ENCODE measurements around the gene PCBP3. TPM values are rescaled to one million over a fixed set of nuclear protein-coding genes. Genes with fewer than 3 reads are reported as not detected.

Gene PCBP3
- total RNA-seq, 1 experiment from 2014 or later = not detected

GRCh38 chr21:45835301-45836267, 192.1 kb downstream of the PCBP3 start:
- DNase-seq (ENCODE audit: low read depth, low spot score) (no peak), ATAC-seq (no peak)
- Histone ChIP-seq H3K36me3 (ENCODE audit: control insufficient read depth, insufficient read depth, low read length) (no peaks in the 10 kb centered on the region), H3K4me3 (ENCODE audit: low read depth in 2 of 2, low read length in 2 of 2) (no peak overlapping the region), H3K4me1 (ENCODE audit: control insufficient read depth, insufficient read depth, low read length) (no peaks in the 10 kb centered on the region), H3K9me3 (ENCODE audit: control insufficient read depth, insufficient read depth, low read depth, low read length) (no peaks in the 10 kb centered on the region; the same call in 1 of the 2 replicates), H3K27me3 (ENCODE audit: control insufficient read depth, insufficient read depth, low read length) (no peaks in the 10 kb centered on the region), H3K27ac (ENCODE audit: low read length) (no peak overlapping the region)
- TF ChIP-seq REST (IDR thresholded peaks at IDR 0.05; ENCODE audit: insufficient read depth in 1 of 2, low read depth in 2 of 2, low read length in 1 of 2) = no peak
- TF ChIP-seq TCF7L2 (IDR thresholded peaks at IDR 0.05; ENCODE audit: low read depth, low read length) = no peak
- no peak for TF ChIP-seq SIN3A (IDR thresholded peaks at IDR 0.05; ENCODE audit: borderline replicate concordance, insufficient read depth, low read depth, low read length)
- TF ChIP-seq CTCF (IDR thresholded peaks at IDR 0.05) = no peak
- TF ChIP-seq POLR2AphosphoS5 (IDR thresholded peaks at IDR 0.05; ENCODE audit: low read depth, low read length) = no peak
- no TSS peak for BruUV-seq (replicated peaks)
- in situ Hi-C loops (cut with HindIII; ENCODE audit: low pct_unique_long_range_greater_than_20kb, low sequenced_read_pairs) = no loop called here
- POLR2A ChIA-PET = interaction anchor here (0.6 kb wide), 1 partner anchor 382 kb away, joined by 3 read pairs; no protein-coding TSS in a partner anchor
- CTCF ChIA-PET = no interaction called here
- intact Hi-C loops (cut with micrococcal nuclease; ENCODE audit: unreplicated experiment) = no loop called here

GRCh38 chr21:45836268-45836655, 192.7 kb downstream of the PCBP3 start:
- DNase-seq (ENCODE audit: low read depth, low spot score) = no peak
- intact Hi-C loops (cut with micrococcal nuclease; ENCODE audit: unreplicated experiment) (no loop called here), in situ Hi-C loops (cut with HindIII; ENCODE audit: low pct_unique_long_range_greater_than_20kb, low sequenced_read_pairs) (no loop called here)
- TF ChIP-seq SIN3A (IDR thresholded peaks at IDR 0.05; ENCODE audit: borderline replicate concordance, insufficient read depth, low read depth, low read length) = no peak
- no peak for TF ChIP-seq TCF7L2 (IDR thresholded peaks at IDR 0.05; ENCODE audit: low read depth, low read length)
- no peak for TF ChIP-seq REST (IDR thresholded peaks at IDR 0.05; ENCODE audit: insufficient read depth in 1 of 2, low read depth in 2 of 2, low read length in 1 of 2)
- TF ChIP-seq CTCF (IDR thresholded peaks at IDR 0.05) = no peak
- TF ChIP-seq POLR2AphosphoS5 (IDR thresholded peaks at IDR 0.05; ENCODE audit: low read depth, low read length) = no peak
- no TSS peak for BruUV-seq (replicated peaks)
- Histone ChIP-seq H3K9me3 (ENCODE audit: control insufficient read depth, insufficient read depth, low read depth, low read length) (no peaks in the 10 kb centered on the region; the same call in 1 of the 2 replicates), H3K4me1 (ENCODE audit: control insufficient read depth, insufficient read depth, low read length) (no peaks in the 10 kb centered on the region), H3K27ac (ENCODE audit: low read length) (no peak overlapping the region), H3K4me3 (ENCODE audit: low read depth in 2 of 2, low read length in 2 of 2) (no peak overlapping the region), H3K36me3 (ENCODE audit: control insufficient read depth, insufficient read depth, low read length) (no peaks in the 10 kb centered on the region), H3K27me3 (ENCODE audit: control insufficient read depth, insufficient read depth, low read length) (no peaks in the 10 kb centered on the region)
- ChIA-PET CTCF (no interaction called here), POLR2A (no interaction called here)
- ATAC-seq = no peak

Data from Panc1 (cell line).